Peyer's patch (tissue), 4 donors: ENCODE data around the gene HOATZ.

Source experiments
- CTCF ChIP-seq, 6 experiments: fragments of 450-650 bp in 4 of 6; fragments of 200-600 bp in 2 of 6; sonication (generic) in 1 of 6; IDR thresholded peaks; one replicate each; pipeline ENCODE4 v1.5.1; 2017 to 2019; ENCODE audit warnings: antibody characterized with exemption in 6 of 6, mild to moderate bottlenecking in 3 of 6, moderate library complexity in 1 of 6
- POLR2A ChIP-seq, 2 donors: fragments of 450-650 bp; IDR thresholded peaks; one replicate each; pipeline ENCODE4 v1.5.1; 2017; ENCODE audit warnings: antibody characterized with exemption in 2 of 2, mild to moderate bottlenecking in 2 of 2, moderate library complexity in 2 of 2

GRCh38 chr11:111499483-111499882, 15.1 kb upstream of the HOATZ start:
- TF ChIP-seq CTCF (IDR thresholded peaks at IDR 0.05), result no peak
- no peak for TF ChIP-seq POLR2A (IDR thresholded peaks at IDR 0.05)
